Esophagus squamous epithelium (tissue), 4 donors: Measurements from ENCODE around the gene AKAP10.

Experiments used
- CTCF ChIP-seq, 6 experiments: fragments of 450-650 bp in 4 of 6; fragments of 200-600 bp in 2 of 6; sonication (generic) in 2 of 6; IDR thresholded peaks; one replicate each; pipeline ENCODE4 v1.5.1; 2016 to 2019; ENCODE audit warnings: antibody characterized with exemption in 6 of 6, mild to moderate bottlenecking in 4 of 6, moderate library complexity in 4 of 6
- POLR2A ChIP-seq, 4 donors: fragments of 450-650 bp; IDR thresholded peaks; one replicate each; pipeline ENCODE4 v1.6.1; 2017; ENCODE audit warnings: antibody characterized with exemption in 4 of 4, mild to moderate bottlenecking in 4 of 4, moderate library complexity in 3 of 4

- TF ChIP-seq CTCF (IDR thresholded peaks at IDR 0.05) (no peak), POLR2A (IDR thresholded peaks at IDR 0.05) (no peak)
Observed at GRCh38 chr17:19955099-19955498, 22.5 kb downstream of the AKAP10 start.
